ENCODE data around the gene ARAP2.

ARAP2 gene

GRCh38 chr4:36260731-36261130 lies 16.4 kb upstream of the ARAP2 start:
- H3K9me3 ChIP-seq (ENCODE audit: control insufficient read depth, low read length) = no peaks in the 10 kb centered on the region
- H3K36me3 ChIP-seq (ENCODE audit: control insufficient read depth, insufficient read depth, low read length) = no peaks in the 10 kb centered on the region
- H3K27ac ChIP-seq (ENCODE audit: low read depth, low read length, severe bottlenecking) = no peak overlapping the region
- no peak overlapping the region for H3K4me3 ChIP-seq (ENCODE audit: extremely low read depth, insufficient read depth, low read length, poor library complexity, severe bottlenecking)
- WGBS, 2 experiments (ENCODE audit: insufficient coverage in 2 of 2) = 85 to 93% methylated on average over 4 to 5 of the region's 5 CpGs
- H3K4me1 ChIP-seq (ENCODE audit: control insufficient read depth, insufficient read depth, low read length, poor library complexity, severe bottlenecking) = no peaks in the 10 kb centered on the region

- no peaks in the 10 kb centered on the region for H3K9me3 ChIP-seq (ENCODE audit: control insufficient read depth, low read length)
- H3K27ac ChIP-seq (ENCODE audit: low read depth, low read length, severe bottlenecking) = no peak overlapping the region
- no CpG with 5 or more reads among the region's 6 CpGs for WGBS, 2 experiments (ENCODE audit: insufficient coverage in 2 of 2)
- H3K4me3 ChIP-seq (ENCODE audit: extremely low read depth, insufficient read depth, low read length, poor library complexity, severe bottlenecking) = no peak overlapping the region
- no peaks in the 10 kb centered on the region for H3K36me3 ChIP-seq (ENCODE audit: control insufficient read depth, insufficient read depth, low read length)
- no peaks in the 10 kb centered on the region for H3K4me1 ChIP-seq (ENCODE audit: control insufficient read depth, insufficient read depth, low read length, poor library complexity, severe bottlenecking)
Measured at GRCh38 chr4:36256398-36256891, 12.1 kb upstream of the ARAP2 start.

GRCh38 chr4:36255577-36255976 lies 11.3 kb upstream of the ARAP2 start:
- Histone ChIP-seq H3K9me3 (ENCODE audit: control insufficient read depth, low read length) (no peaks in the 10 kb centered on the region), H3K4me1 (ENCODE audit: control insufficient read depth, insufficient read depth, low read length, poor library complexity, severe bottlenecking) (no peaks in the 10 kb centered on the region), H3K4me3 (ENCODE audit: extremely low read depth, insufficient read depth, low read length, poor library complexity, severe bottlenecking) (no peak overlapping the region), H3K27ac (ENCODE audit: low read depth, low read length, severe bottlenecking) (no peak overlapping the region), H3K36me3 (ENCODE audit: control insufficient read depth, insufficient read depth, low read length) (no peaks in the 10 kb centered on the region)
- 100% methylated on average over 2 of the region's 2 CpGs for WGBS, 2 experiments (ENCODE audit: insufficient coverage in 2 of 2)

- no peak overlapping the region for H3K27ac ChIP-seq (ENCODE audit: low read depth, low read length, severe bottlenecking)
- 91% methylated on average over 2 of the region's 2 CpGs for WGBS, 2 experiments (ENCODE audit: insufficient coverage in 2 of 2)
- no peaks in the 10 kb centered on the region for H3K36me3 ChIP-seq (ENCODE audit: control insufficient read depth, insufficient read depth, low read length)
- no peak overlapping the region for H3K4me3 ChIP-seq (ENCODE audit: extremely low read depth, insufficient read depth, low read length, poor library complexity, severe bottlenecking)
- no peaks in the 10 kb centered on the region for H3K9me3 ChIP-seq (ENCODE audit: control insufficient read depth, low read length)
- no peaks in the 10 kb centered on the region for H3K4me1 ChIP-seq (ENCODE audit: control insufficient read depth, insufficient read depth, low read length, poor library complexity, severe bottlenecking)
Measured at GRCh38 chr4:36254371-36254770, 10.1 kb upstream of the ARAP2 start.

GRCh38 chr4:36251983-36252382 lies 7.7 kb upstream of the ARAP2 start:
- no peaks in the 10 kb centered on the region for H3K36me3 ChIP-seq (ENCODE audit: control insufficient read depth, insufficient read depth, low read length)
- no peaks in the 10 kb centered on the region for H3K9me3 ChIP-seq (ENCODE audit: control insufficient read depth, low read length)
- WGBS, 2 experiments (ENCODE audit: insufficient coverage in 2 of 2) = no CpG with 5 or more reads among the region's 2 CpGs

GRCh38 chr4:36249610-36250009 lies 5.3 kb upstream of the ARAP2 start:
- WGBS, 2 experiments (ENCODE audit: insufficient coverage in 2 of 2) = 90 to 100% methylated on average over 1 of the region's 1 CpG
- Histone ChIP-seq H3K4me3 (ENCODE audit: extremely low read depth, insufficient read depth, low read length, poor library complexity, severe bottlenecking) (no peak overlapping the region), H3K9me3 (ENCODE audit: control insufficient read depth, low read length) (no peaks in the 10 kb centered on the region), H3K27ac (ENCODE audit: low read depth, low read length, severe bottlenecking) (no peak overlapping the region), H3K4me1 (ENCODE audit: control insufficient read depth, insufficient read depth, low read length, poor library complexity, severe bottlenecking) (no peaks in the 10 kb centered on the region), H3K36me3 (ENCODE audit: control insufficient read depth, insufficient read depth, low read length) (no peaks in the 10 kb centered on the region)

More at GRCh38 chr4:36251983-36252382, 7.7 kb upstream of the ARAP2 start:
- Histone ChIP-seq H3K4me3 (ENCODE audit: extremely low read depth, insufficient read depth, low read length, poor library complexity, severe bottlenecking) (no peak overlapping the region), H3K27ac (ENCODE audit: low read depth, low read length, severe bottlenecking) (no peak overlapping the region), H3K4me1 (ENCODE audit: control insufficient read depth, insufficient read depth, low read length, poor library complexity, severe bottlenecking) (no peaks in the 10 kb centered on the region)

- WGBS, 2 experiments (ENCODE audit: insufficient coverage in 2 of 2) = 3 to 4% methylated on average over 21 to 27 of the region's 38 CpGs
- Histone ChIP-seq H3K9me3 (ENCODE audit: control insufficient read depth, low read length) (no peaks in the 10 kb centered on the region), H3K4me1 (ENCODE audit: control insufficient read depth, insufficient read depth, low read length, poor library complexity, severe bottlenecking) (no peaks in the 10 kb centered on the region), H3K27ac (ENCODE audit: low read depth, low read length, severe bottlenecking) (no peak overlapping the region), H3K4me3 (ENCODE audit: extremely low read depth, insufficient read depth, low read length, poor library complexity, severe bottlenecking) (peak overlapping the region; percentile 49), H3K36me3 (ENCODE audit: control insufficient read depth, insufficient read depth, low read length) (no peaks in the 10 kb centered on the region)
Measured at GRCh38 chr4:36243355-36244256, 708 bp downstream of the ARAP2 start.

- Histone ChIP-seq H3K9me3 (ENCODE audit: control insufficient read depth, low read length) (no peaks in the 10 kb centered on the region), H3K4me1 (ENCODE audit: control insufficient read depth, insufficient read depth, low read length, poor library complexity, severe bottlenecking) (no peaks in the 10 kb centered on the region), H3K27ac (ENCODE audit: low read depth, low read length, severe bottlenecking) (no peak overlapping the region), H3K36me3 (ENCODE audit: control insufficient read depth, insufficient read depth, low read length) (no peaks in the 10 kb centered on the region), H3K4me3 (ENCODE audit: extremely low read depth, insufficient read depth, low read length, poor library complexity, severe bottlenecking) (no peak overlapping the region)
- 91 to 100% methylated on average over 1 to 3 of the region's 7 CpGs for WGBS, 2 experiments (ENCODE audit: insufficient coverage in 2 of 2)
Measured at GRCh38 chr4:36242629-36243354, 1.5 kb downstream of the ARAP2 start.

- Histone ChIP-seq H3K27ac (ENCODE audit: low read depth, low read length, severe bottlenecking) (no peak overlapping the region), H3K36me3 (ENCODE audit: control insufficient read depth, insufficient read depth, low read length) (no peaks in the 10 kb centered on the region), H3K4me1 (ENCODE audit: control insufficient read depth, insufficient read depth, low read length, poor library complexity, severe bottlenecking) (no peaks in the 10 kb centered on the region), H3K4me3 (ENCODE audit: extremely low read depth, insufficient read depth, low read length, poor library complexity, severe bottlenecking) (no peak overlapping the region), H3K9me3 (ENCODE audit: control insufficient read depth, low read length) (no peaks in the 10 kb centered on the region)
- WGBS, 2 experiments (ENCODE audit: insufficient coverage in 2 of 2) = 86 to 100% methylated on average over 1 of the region's 2 CpGs
Measured at GRCh38 chr4:36241771-36242170, 2.5 kb downstream of the ARAP2 start.

GRCh38 chr4:36237366-36238313 lies 6.7 kb downstream of the ARAP2 start:
- no peaks in the 10 kb centered on the region for H3K4me1 ChIP-seq (ENCODE audit: control insufficient read depth, insufficient read depth, low read length, poor library complexity, severe bottlenecking)
- H3K27ac ChIP-seq (ENCODE audit: low read depth, low read length, severe bottlenecking) = no peak overlapping the region
- 80 to 100% methylated on average over 3 of the region's 4 CpGs for WGBS, 2 experiments (ENCODE audit: insufficient coverage in 2 of 2)
- H3K4me3 ChIP-seq (ENCODE audit: extremely low read depth, insufficient read depth, low read length, poor library complexity, severe bottlenecking) = no peak overlapping the region
- no peaks in the 10 kb centered on the region for H3K9me3 ChIP-seq (ENCODE audit: control insufficient read depth, low read length)
- no peaks in the 10 kb centered on the region for H3K36me3 ChIP-seq (ENCODE audit: control insufficient read depth, insufficient read depth, low read length)
